ENCODE data around the gene LNX1. TPM values are rescaled to one million over a fixed set of nuclear protein-coding genes. Genes with fewer than 3 reads are reported as not detected.
A peak's percentile ranks its signal among the peaks of the same experiment; 100 is the strongest.

Gene LNX1
- total and polyA plus RNA-seq, 10 of the 15 experiments (the other 5 are each of a cell fraction or from before 2014, with no cell fraction given), result 0.72 to 1.4 (median 1.0) TPM

DNA sequence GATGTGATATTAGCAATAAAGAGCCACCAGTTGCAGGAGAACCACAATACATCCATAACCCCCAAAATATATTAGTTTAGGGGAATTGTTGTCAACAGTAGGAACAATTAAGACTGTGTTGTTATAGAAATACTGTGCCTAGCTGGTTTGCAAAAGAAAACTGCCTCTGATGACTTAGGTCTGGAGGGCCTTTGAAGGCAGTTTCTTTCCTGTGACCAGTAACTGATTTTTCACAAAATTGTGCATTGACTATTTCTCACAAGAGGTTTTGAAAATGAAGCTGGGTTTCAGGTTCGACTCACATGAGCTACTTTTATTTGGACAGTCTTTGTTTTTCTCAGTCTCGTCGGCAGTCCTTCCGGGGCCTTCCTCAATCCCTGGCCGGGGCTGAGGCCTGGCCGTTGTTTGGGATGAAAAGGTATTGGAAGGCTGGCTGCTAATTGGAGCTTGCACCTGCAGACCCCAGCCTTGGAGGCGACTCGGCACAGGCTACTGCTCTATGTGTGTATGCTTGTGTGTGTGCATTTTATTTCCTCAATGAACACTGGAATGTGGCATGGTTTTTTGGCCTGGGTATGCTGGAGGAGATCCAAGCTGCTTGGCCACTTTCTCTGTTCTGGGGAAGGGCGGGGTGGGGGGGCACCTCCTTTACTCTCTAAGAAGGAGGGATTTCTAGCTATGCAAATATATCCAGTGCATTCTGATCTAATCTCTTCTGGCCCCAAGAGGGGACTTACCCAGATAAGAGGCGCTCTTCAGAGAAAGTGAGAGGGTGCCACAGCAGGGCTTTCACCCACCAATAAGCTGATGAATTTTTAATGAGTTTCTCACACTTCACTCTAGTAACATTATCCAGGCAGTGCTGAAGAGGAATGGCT is 49.5 kb upstream of the LNX1 start:
- H3K4me3 ChIP-seq, result no peak overlapping the region
- in situ Hi-C loops (cut with MboI), result loop anchor here (10.0 kb wide), 1 partner anchor 64 kb away; no protein-coding TSS in a partner anchor
- 24% methylated on average over 10 of the region's 10 CpGs for WGBS (ENCODE audit: insufficient coverage, insufficient replicate concordance, low lambda C conversion rate, missing lambda C conversion rate)
- no peaks in the 10 kb centered on the region for H3K36me3 ChIP-seq (ENCODE audit: control insufficient read depth in 2 of 2, insufficient read depth in 2 of 2, low read length in 1 of 2)
- ChIA-PET RAD21 (ENCODE audit: unreplicated experiment) (interaction anchor here (0.6 to 7.2 kb wide), 32 partner anchors 8 to 441 kb away, joined by 3 to 145 read pairs (median 5); partner anchors contain the start of gene FIP1L1), POLR2A (interaction anchor here (0.6 to 5.5 kb wide), 15 partner anchors 10 to 402 kb away, joined by 3 to 46 read pairs (median 4); no protein-coding TSS in a partner anchor), SMC1A (ENCODE audit: uncharacterized antibody, unreplicated experiment) (interaction anchor here (0.8 to 9.2 kb wide), 27 partner anchors 9 to 163 kb away, joined by 3 to 108 read pairs (median 6); no protein-coding TSS in a partner anchor), CTCF (interaction anchor here (0.5 to 7.4 kb wide), 11 partner anchors 13 to 624 kb away, joined by 3 to 86 read pairs (median 5); no protein-coding TSS in a partner anchor)
- TSS peak; percentile 43 for BruUV-seq (replicated peaks)
- H4K20me1 ChIP-seq (ENCODE audit: control insufficient read depth, insufficient read depth), result no peaks in the 10 kb centered on the region
- H3K27me3 ChIP-seq (replicated peaks in 1 of 2; ENCODE audit: control insufficient read depth in 2 of 2, insufficient read depth in 2 of 2, low read length in 1 of 2), result no peaks in the 10 kb centered on the region
- peak overlapping the region; percentile 68 for H3K27ac ChIP-seq (ENCODE audit: control insufficient read depth, insufficient read depth)
- H3K4me2 ChIP-seq (ENCODE audit: control insufficient read depth, insufficient read depth), result peak overlapping the region; percentile 82
- no peak overlapping the region for H3K9ac ChIP-seq (ENCODE audit: control insufficient read depth, insufficient read depth, low read length)
- no peak overlapping the region; the same call in 1 of the 2 replicates for H2AFZ ChIP-seq (ENCODE audit: control insufficient read depth, low read depth, low read length)
- no peaks in the 10 kb centered on the region for H3K79me2 ChIP-seq (ENCODE audit: control insufficient read depth, insufficient read depth, low read length)
- peak; percentile 76 for DNase-seq (ENCODE audit: low read depth, low spot score)
- FAIRE-seq, result peak; percentile 47
- ATAC-seq, result peak; percentile 89
- H3K9me3 ChIP-seq (replicated peaks; ENCODE audit: control insufficient read depth, insufficient read depth, low read length), result no peaks in the 10 kb centered on the region; the same call in 2 of the 3 replicates
- H3K4me1 ChIP-seq (ENCODE audit: control insufficient read depth, insufficient read depth, low read length), result peaks cover 19% of the 10 kb centered on the region; the same call in 1 of the 2 replicates
- intact Hi-C loops (cut with micrococcal nuclease; ENCODE audit: unreplicated experiment), result loop anchor here (2.0 to 5.0 kb wide), 2 partner anchors 34 to 62 kb away; no protein-coding TSS in a partner anchor
- TF ChIP-seq IKZF1 (conservative IDR thresholded peaks at IDR 0.05) (peak; percentile 74), PKNOX1 (IDR thresholded peaks at IDR 0.05) (0 out of 2 replicates have a peak, but pooled peaks have one; percentile 3), CHD1 (IDR thresholded peaks at IDR 0.05; ENCODE audit: low read depth, low read length) (no peak), ZNF24 (IDR thresholded peaks at IDR 0.05) (no peak), TARDBP (IDR thresholded peaks at IDR 0.05; ENCODE audit: borderline replicate concordance) (no peak), BCL11A (IDR thresholded peaks at IDR 0.05; ENCODE audit: low read depth, low read length) (0 out of 2 replicates have a peak, but pooled peaks have one; percentile 34), SMAD5 (IDR thresholded peaks at IDR 0.05; ENCODE audit: low read depth) (no peak), TAF1 (IDR thresholded peaks at IDR 0.05; ENCODE audit: borderline replicate concordance, low read depth, low read length) (no peak), RCOR1 (conservative IDR thresholded peaks at IDR 0.05; ENCODE audit: low read depth, low read length) (no peak), HDAC2 (IDR thresholded peaks at IDR 0.05) (no peak), SIX5 (IDR thresholded peaks at IDR 0.05; ENCODE audit: low read depth, low read length, severe bottlenecking) (no peak), NFIC (IDR thresholded peaks at IDR 0.05; ENCODE audit: low read depth, low read length) (peak; percentile 57; the same call in 1 of the 2 replicates), PBX3 (IDR thresholded peaks at IDR 0.05; ENCODE audit: insufficient replicate concordance, low read depth, low read length) (no peak), CHD2 (IDR thresholded peaks at IDR 0.05; ENCODE audit: borderline replicate concordance, low read depth, low read length) (no peak)
- TF ChIP-seq, protein P1, sequence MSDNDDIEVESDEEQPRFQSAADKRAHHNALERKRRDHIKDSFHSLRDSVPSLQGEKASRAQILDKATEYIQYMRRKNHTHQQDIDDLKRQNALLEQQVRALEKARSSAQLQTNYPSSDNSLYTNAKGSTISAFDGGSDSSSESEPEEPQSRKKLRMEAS (IDR thresholded peaks at IDR 0.05; ENCODE audit: low read depth, low read length), result no peak
- TF ChIP-seq, protein P2, sequence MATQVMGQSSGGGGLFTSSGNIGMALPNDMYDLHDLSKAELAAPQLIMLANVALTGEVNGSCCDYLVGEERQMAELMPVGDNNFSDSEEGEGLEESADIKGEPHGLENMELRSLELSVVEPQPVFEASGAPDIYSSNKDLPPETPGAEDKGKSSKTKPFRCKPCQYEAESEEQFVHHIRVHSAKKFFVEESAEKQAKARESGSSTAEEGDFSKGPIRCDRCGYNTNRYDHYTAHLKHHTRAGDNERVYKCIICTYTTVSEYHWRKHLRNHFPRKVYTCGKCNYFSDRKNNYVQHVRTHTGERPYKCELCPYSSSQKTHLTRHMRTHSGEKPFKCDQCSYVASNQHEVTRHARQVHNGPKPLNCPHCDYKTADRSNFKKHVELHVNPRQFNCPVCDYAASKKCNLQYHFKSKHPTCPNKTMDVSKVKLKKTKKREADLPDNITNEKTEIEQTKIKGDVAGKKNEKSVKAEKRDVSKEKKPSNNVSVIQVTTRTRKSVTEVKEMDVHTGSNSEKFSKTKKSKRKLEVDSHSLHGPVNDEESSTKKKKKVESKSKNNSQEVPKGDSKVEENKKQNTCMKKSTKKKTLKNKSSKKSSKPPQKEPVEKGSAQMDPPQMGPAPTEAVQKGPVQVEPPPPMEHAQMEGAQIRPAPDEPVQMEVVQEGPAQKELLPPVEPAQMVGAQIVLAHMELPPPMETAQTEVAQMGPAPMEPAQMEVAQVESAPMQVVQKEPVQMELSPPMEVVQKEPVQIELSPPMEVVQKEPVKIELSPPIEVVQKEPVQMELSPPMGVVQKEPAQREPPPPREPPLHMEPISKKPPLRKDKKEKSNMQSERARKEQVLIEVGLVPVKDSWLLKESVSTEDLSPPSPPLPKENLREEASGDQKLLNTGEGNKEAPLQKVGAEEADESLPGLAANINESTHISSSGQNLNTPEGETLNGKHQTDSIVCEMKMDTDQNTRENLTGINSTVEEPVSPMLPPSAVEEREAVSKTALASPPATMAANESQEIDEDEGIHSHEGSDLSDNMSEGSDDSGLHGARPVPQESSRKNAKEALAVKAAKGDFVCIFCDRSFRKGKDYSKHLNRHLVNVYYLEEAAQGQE (IDR thresholded peaks at IDR 0.05; ENCODE audit: low read depth, low read length), result no peak

All from GM12878 (cell line).